ENCODE data around the gene NOD1. TPM values are rescaled to one million over a fixed set of nuclear protein-coding genes. Genes with fewer than 3 reads are reported as not detected.

NOD1 gene
- polyA plus RNA-seq (2011; rRNA removed) (6.5 and 6.6 TPM in 2 replicates), polyA plus RNA-seq (2017; fragmentation: RNase III; extraction: RNeasy Plus Mini Kit Qiagen cat#74134 plus additional on column Dnase treatment) (4.1 to 5.1 TPM (median 4.8 TPM) in 3 replicates), polyA minus RNA-seq (2011; rRNA and poly(A)+ RNA removed) (8.1 and 9.0 TPM in 2 replicates)
- polyA plus RNA-seq (2012; cell fraction: cytosol; rRNA removed), result 3.2 and 4.5 TPM in 2 replicates
- 10.0 and 12.2 TPM in 2 replicates for polyA plus RNA-seq (2012; cell fraction: nucleus; rRNA removed)

GRCh38 chr7:30478349-30479201 is at the start of gene NOD1:
Gene NOD1 (minus strand): TSS chr7:30478784. CDS start chr7:30456921, 21,863 bp downstream.
- FAIRE-seq, result no peak
- Histone ChIP-seq H3K4me3 (peak within 1 kb of the TSS; percentile 67), H3K4me1 (peaks cover 20% of the 10 kb centered on the region), H3K4me2 (peak within 1 kb of the TSS; percentile 92), H3K9me3 (no peaks in the 10 kb centered on the region), H3K27ac (peak within 1 kb of the TSS; percentile 92 to 97)
- peak; percentile 78 for DNase-seq (ENCODE audit: low read depth in 1 of 2, low spot score in 1 of 2)
- TF ChIP-seq HOXA7 (CRISPR knock-in tag; IDR thresholded peaks at IDR 0.05) (no peak), KDM5A (IDR thresholded peaks at IDR 0.05) (no peak), CTCF (IDR thresholded peaks at IDR 0.05) (no peak), RNF2 (IDR thresholded peaks at IDR 0.05; ENCODE audit: borderline replicate concordance, low read depth) (no peak), MAFK (IDR thresholded peaks at IDR 0.05; ENCODE audit: partially characterized antibody) (peak; percentile 39), HOXB13 (CRISPR knock-in tag; IDR thresholded peaks at IDR 0.05; ENCODE audit: low read depth) (peak; percentile 80; the same call in 1 of the 2 replicates), NR3C1 (IDR thresholded peaks at IDR 0.05) (no peak), E2F6 (IDR thresholded peaks at IDR 0.05; ENCODE audit: borderline replicate concordance, low read depth) (peak; percentile 49; the same call in 1 of the 2 replicates), RFX5 (IDR thresholded peaks at IDR 0.05) (no peak), KDM1A (IDR thresholded peaks at IDR 0.05; ENCODE audit: low read depth) (no peak), BCL3 (IDR thresholded peaks at IDR 0.05) (peak; percentile 80; the same call in 1 of the 3 replicates), ATOH8 (CRISPR knock-in tag; IDR thresholded peaks at IDR 0.05; ENCODE audit: low read depth) (no peak), HMGXB4 (CRISPR knock-in tag; IDR thresholded peaks at IDR 0.05; ENCODE audit: borderline replicate concordance) (no peak), BHLHE40 (IDR thresholded peaks at IDR 0.05; ENCODE audit: low read depth, low read length) (no peak), REST (IDR thresholded peaks at IDR 0.05) (peak; percentile 69), RARB (CRISPR knock-in tag; IDR thresholded peaks at IDR 0.05) (no peak), USF2 (IDR thresholded peaks at IDR 0.05) (peak; percentile 41), POLR2A (IDR thresholded peaks at IDR 0.05; ENCODE audit: low read length) (peak; percentile 74), TFCP2L1 (CRISPR knock-in tag; IDR thresholded peaks at IDR 0.05) (no peak), MAZ (IDR thresholded peaks at IDR 0.05; ENCODE audit: borderline replicate concordance, low read depth, low read length) (peak; percentile 20; the same call in 1 of the 2 replicates), JUN (IDR thresholded peaks at IDR 0.05) (peak; percentile 50 to 86; a peak in 3 of 5 replicates), MAX (IDR thresholded peaks at IDR 0.05) (peak; percentile 88), SMC3 (IDR thresholded peaks at IDR 0.05) (0 out of 3 replicates have a peak, but pooled peaks have one; percentile 17), MYC (IDR thresholded peaks at IDR 0.05; ENCODE audit: borderline replicate concordance, low read length) (peak; percentile 63), PHF8 (IDR thresholded peaks at IDR 0.05; ENCODE audit: borderline replicate concordance, low read depth) (peak; percentile 69)
- 2% methylated on average over 31 of the region's 77 CpGs for WGBS (ENCODE audit: missing lambda C conversion rate)
- CTCF ChIA-PET, result interaction anchor here (0.7 to 2.6 kb wide), 10 partner anchors 9 to 202 kb away, joined by 3 to 8 read pairs (median 3); no protein-coding TSS in a partner anchor
- ATAC-seq, result peak; percentile 98 to 99
- POLR2A ChIA-PET, result interaction anchor here (0.5 to 2.4 kb wide), 9 partner anchors 9 to 1377 kb away, joined by 3 to 33 read pairs (median 4); partner anchors contain the start of gene ZNRF2

Data from A549 (cell line).